HepG2 (cell line): ENCODE measurements around the gene ACTN4. TPM values are rescaled to one million over a fixed set of nuclear protein-coding genes. Genes with fewer than 3 reads are reported as not detected.

Source experiments
- ATAC-seq: fragments of 200-7000 bp; cut with Tn5 transposase; 3 replicates; pipeline ENCODE4 v1.9.1; 2020; ENCODE audit warnings: mild to moderate bottlenecking, moderate library complexity
- BruUV-seq: library from RNA; stranded (reverse); fragments of 400-500 nt; replicated peaks from 2 replicates; lab custom pipeline; 2021; lab: Mats Ljungman, UMichigan
- CTCF ChIA-PET: fragments of 300-600 bp; formaldehyde crosslinking; extraction: SDS; loops from one replicate; lab custom pipeline; 2021; ENCODE audit warnings: low total read pairs, inconsistent platforms, low intra/inter-chr PET ratio; lab: Yijun Ruan, JAX
- POLR2A ChIA-PET: fragments of 350-600 bp; sonication (Branson Sonifier 250); formaldehyde crosslinking; loops from one replicate; lab custom pipeline; 2020; ENCODE audit warnings: antibody characterized with exemption, inconsistent platforms; lab: Yijun Ruan, JAX
- DNase-seq: peaks from one replicate; pipeline ENCODE4 v3.0.0-alpha.2; 2015; ENCODE audit warnings: low spot score
- FAIRE-seq: peaks from 3 replicates; lab custom pipeline; 2011; peaks lifted over from hg19 to GRCh38; lab: Jason Lieb, UNC
- H2AFZ ChIP-seq: one replicate; pipeline ENCODE4 v1.6.1; 2011; ENCODE audit warnings: low read length, inconsistent platforms
- H3K27ac ChIP-seq: fragments of 300-600 bp; 3 replicates; pipeline ENCODE4 v1.8.0; 2011; ENCODE audit warnings: mixed run types, mild to moderate bottlenecking, mixed read lengths, low read length, inconsistent platforms; ENCODE audit not compliant: insufficient read depth; ENCODE audit errors: extremely low read length
- H3K27me3 ChIP-seq, 2 experiments: fragments of 200-600 bp in 1 of 2; 2 replicates in 1 of 2; 3 replicates in 1 of 2; pipeline versions ENCODE4 v1.6.0 to v1.8.0; 2011; ENCODE audit warnings: low read length in 2 of 2, mild to moderate bottlenecking in 2 of 2, moderate library complexity in 2 of 2, inconsistent platforms in 1 of 2; ENCODE audit not compliant: insufficient read depth in 2 of 2, control insufficient read depth in 1 of 2
- H3K36me3 ChIP-seq, 2 experiments: fragments of 200-600 bp in 1 of 2; replicated peaks in 1 of 2; 2 replicates in 1 of 2; 3 replicates in 1 of 2; pipeline versions ENCODE4 v1.5.1 to v1.8.0; 2011; ENCODE audit warnings: low read length in 2 of 2, inconsistent platforms in 1 of 2; ENCODE audit not compliant: insufficient read depth in 2 of 2, control insufficient read depth in 1 of 2
- H3K4me1 ChIP-seq: 2 replicates; pipeline ENCODE4 v1.5.1; 2012; ENCODE audit warnings: low read length, inconsistent platforms; ENCODE audit not compliant: insufficient read depth
- H3K4me2 ChIP-seq: 2 replicates; pipeline ENCODE4 v1.6.0; 2011; ENCODE audit warnings: low read depth, low read length, inconsistent platforms
- H3K4me3 ChIP-seq, 3 experiments: fragments of 200-600 bp in 1 of 3; sonication (generic), shearing (Covaris generic) in 1 of 3; replicated peaks in 1 of 3; 2 replicates each; pipeline ENCODE4 v1.5.1; 2011 to 2016; ENCODE audit warnings: low read length in 3 of 3, inconsistent platforms in 2 of 3, low read depth in 2 of 3, mild to moderate bottlenecking in 2 of 3, control low read depth in 1 of 3, mixed read lengths in 1 of 3; ENCODE audit not compliant: insufficient read depth in 1 of 3
- H3K79me2 ChIP-seq: one replicate; pipeline ENCODE4 v1.6.1; 2011; ENCODE audit warnings: low read length, inconsistent platforms; ENCODE audit not compliant: insufficient read depth
- H3K9ac ChIP-seq: 2 replicates; pipeline ENCODE4 v1.6.0; 2011; ENCODE audit warnings: mild to moderate bottlenecking, low read depth, low read length, inconsistent platforms; ENCODE audit not compliant: insufficient read depth
- H3K9me3 ChIP-seq: 2 replicates; pipeline ENCODE4 v1.5.1; 2012; ENCODE audit warnings: mild to moderate bottlenecking, low read length
- H4K20me1 ChIP-seq: 2 replicates; pipeline ENCODE4 v1.6.0; 2011; ENCODE audit warnings: inconsistent platforms, mild to moderate bottlenecking, low read length, moderate library complexity; ENCODE audit not compliant: insufficient read depth
- AFF4 ChIP-seq: sonication (generic); formaldehyde crosslinking; IDR thresholded peaks from 2 replicates; pipeline ENCODE4 v1.4.0; 2020; ENCODE audit warnings: missing genetic modification reagents
- AKNA ChIP-seq: sonication (generic); formaldehyde crosslinking; IDR thresholded peaks from 2 replicates; pipeline ENCODE4 v1.4.0; 2020; ENCODE audit warnings: missing genetic modification reagents, borderline replicate concordance
- ARNT ChIP-seq: fragments of 450-650 bp; IDR thresholded peaks from 2 replicates; pipeline ENCODE4 v1.6.1; 2017
- BRD4 ChIP-seq: sonication (generic); formaldehyde crosslinking; IDR thresholded peaks from 2 replicates; pipeline ENCODE4 v1.4.0; 2020; ENCODE audit warnings: missing genetic modification reagents
- CBFB ChIP-seq: sonication (generic); formaldehyde crosslinking; IDR thresholded peaks from 2 replicates; pipeline ENCODE4 v1.4.0; 2020; ENCODE audit warnings: missing genetic modification reagents
- DBP ChIP-seq: sonication (generic); formaldehyde crosslinking; IDR thresholded peaks from 2 replicates; pipeline ENCODE4 v1.4.0; 2020; ENCODE audit warnings: missing genetic modification reagents; ENCODE audit errors: not compliant biosample characterization
- HNF1B ChIP-seq: sonication (generic); formaldehyde crosslinking; IDR thresholded peaks from 2 replicates; pipeline ENCODE4 v1.5.1; 2020; ENCODE audit warnings: mild to moderate bottlenecking, moderate library complexity, missing genetic modification reagents
- IKZF1 ChIP-seq: fragments of 450-650 bp; IDR thresholded peaks from 2 replicates; pipeline ENCODE4 v1.7.1; 2016
- NR2F6 ChIP-seq, 2 experiments: IDR thresholded peaks; 2 replicates each; pipeline ENCODE4 v1.6.1; 2016; ENCODE audit warnings: antibody characterized with exemption in 1 of 2, mild to moderate bottlenecking in 1 of 2
- REXO4 ChIP-seq: sonication (generic); formaldehyde crosslinking; IDR thresholded peaks from 2 replicates; pipeline ENCODE4 v1.8.0; 2022; ENCODE audit warnings: missing genetic modification reagents, mild to moderate bottlenecking, borderline replicate concordance
- TAF1 ChIP-seq: sonication (generic); formaldehyde crosslinking; IDR thresholded peaks from 2 replicates; pipeline ENCODE4 v1.4.0; 2020; ENCODE audit warnings: missing genetic modification reagents
- ZBTB7B ChIP-seq: sonication (generic); formaldehyde crosslinking; IDR thresholded peaks from 2 replicates; pipeline ENCODE4 v1.4.0; 2020; ENCODE audit warnings: missing genetic modification reagents
- ZZZ3 ChIP-seq: sonication (generic); formaldehyde crosslinking; IDR thresholded peaks from 2 replicates; pipeline ENCODE4 v1.4.0; 2020; ENCODE audit warnings: missing genetic modification reagents, mild to moderate bottlenecking, borderline replicate concordance
- WGBS: methylation state at CpG from one replicate; pipeline ENCODE4 v1.1.6; 2017; ENCODE audit warnings: low lambda C conversion rate; 5-methylcytosine and 5-hydroxymethylcytosine counted together
- in situ Hi-C: cut with HindIII; loops from 2 replicates; pipeline ENCODE4 v1.10.0; 2017; ENCODE audit warnings: low pct_unique_long_range_greater_than_20kb; ENCODE audit not compliant: extremely low pct_ligation_motif_present
- intact Hi-C: fragments of 100-400 bp; cut with micrococcal nuclease; formaldehyde crosslinking; loops from one replicate; pipeline ENCODE4 v1.10.0; 2022; ENCODE audit not compliant: unreplicated experiment
- polyA plus RNA-seq, 8 experiments: library from polyadenylated mRNA; depleted of rRNA in 3 of 8; stranded (reverse) in 7 of 8; unstranded in 1 of 8; fragments of >200 nt; fragmentation: Illumina TruSeq in 4 of 8; extraction: Trizol in 4 of 8; gene quantifications; 2 replicates each; pipeline versions ENCODE4 v1.2.1 to v1.2.3, GENCODE V29; 2011 to 2016; ENCODE audit warnings: low read depth in 4 of 8, missing spikeins in 1 of 8, mixed read lengths in 1 of 8; ENCODE audit not compliant: insufficient read depth in 1 of 8
- total RNA-seq, 5 experiments: library from RNA; depleted of rRNA; stranded (reverse); fragments of >200 nt; fragmentation: Illumina TruSeq; extraction: Trizol; gene quantifications; 2 replicates each; pipeline ENCODE4 v1.2.3, GENCODE V29; 2016; ENCODE audit warnings: low read depth in 1 of 5

The ACTN4 gene
- total and polyA plus RNA-seq, 2 of the 13 experiments (the other 11 are each of a cell fraction or from before 2014, with no cell fraction given) = 171 to 192 TPM

GRCh38 chr19:38763795-38764220 is 116.4 kb downstream of the ACTN4 start (continued):
- TF ChIP-seq HNF1B (CRISPR knock-in tag) = 0 out of 2 replicates have a peak, but pooled peaks have one; percentile 19
- TF ChIP-seq ZZZ3 (CRISPR knock-in tag) = no peak
- TF ChIP-seq CBFB (CRISPR knock-in tag) = no peak

- WGBS = 98% methylated on average over 2 of the region's 2 CpGs
- CTCF ChIA-PET = no interaction called here
- Histone ChIP-seq H4K20me1 (no peaks in the 10 kb centered on the region), H3K79me2 (peaks cover 15% of the 10 kb centered on the region), H3K9ac (no peak overlapping the region), H3K4me1 (peaks cover 45% of the 10 kb centered on the region), H2AFZ (no peak overlapping the region), H3K27me3 (no peaks in the 10 kb centered on the region), H3K4me3 (no peak overlapping the region), H3K36me3 (no peaks in the 10 kb centered on the region), H3K27ac (no peak overlapping the region), H3K9me3 (no peaks in the 10 kb centered on the region), H3K4me2 (no peak overlapping the region)
- DNase-seq (no peak), ATAC-seq (no peak), FAIRE-seq (no peak)
- intact Hi-C loops = no loop called here
- POLR2A ChIA-PET = no interaction called here
- in situ Hi-C loops = no loop called here
- BruUV-seq = no TSS peak
- TF ChIP-seq AKNA (CRISPR knock-in tag) (no peak), AFF4 (CRISPR knock-in tag) (no peak), DBP (CRISPR knock-in tag) (no peak), BRD4 (CRISPR knock-in tag) (no peak), ZBTB7B (no peak), ARNT (no peak), REXO4 (CRISPR knock-in tag) (no peak), NR2F6 (IDR thresholded peaks at IDR 0.05) (no peak), NR2F6 (CRISPR knock-in tag; IDR thresholded peaks at IDR 0.05) (no peak), TAF1 (CRISPR knock-in tag) (no peak), IKZF1 (no peak)
Observed at GRCh38 chr19:38765214-38765613, 117.8 kb downstream of the ACTN4 start.
